ENCODE data around the gene MIER3.

The MIER3 gene

DNA sequence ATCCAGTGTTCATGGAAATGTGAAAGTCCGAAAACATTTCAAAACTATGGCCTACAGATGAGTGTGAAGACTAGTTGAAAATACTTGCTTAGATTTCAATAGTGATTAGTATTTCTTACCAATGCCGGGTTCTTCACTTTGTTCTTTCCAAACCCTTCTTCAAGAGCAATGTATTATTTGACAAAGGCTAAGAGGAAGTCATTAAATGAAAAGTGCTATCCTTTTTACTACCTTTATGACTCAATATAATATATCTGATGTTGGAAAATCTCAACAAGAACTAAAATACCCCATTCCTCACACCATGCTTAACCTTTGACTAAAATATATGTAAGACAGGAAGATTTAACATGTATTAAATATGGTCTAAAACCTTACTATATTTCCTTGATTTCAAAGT is 6.7 kb upstream of the MIER3 start:
- no peak for DNase-seq

DNA sequence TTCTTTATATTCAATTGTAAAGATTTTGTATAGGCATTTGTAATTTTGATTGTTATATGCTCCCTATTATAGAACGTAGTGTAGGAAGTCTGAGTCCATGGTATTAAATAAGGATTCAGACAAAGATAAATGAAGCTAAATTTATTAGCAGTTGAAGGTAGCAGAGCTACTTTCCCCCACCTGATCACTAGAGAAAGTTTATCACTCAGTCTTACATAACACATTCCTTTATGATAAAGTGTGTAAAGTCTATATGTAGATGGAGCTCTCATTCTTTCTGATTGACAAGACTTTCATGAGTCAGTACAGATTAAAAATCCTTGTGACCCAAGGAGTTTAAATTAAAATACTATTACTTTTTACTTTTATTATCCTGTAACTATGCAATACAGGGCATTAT is 2.3 kb upstream of the MIER3 start:
- no peak for DNase-seq

DNA sequence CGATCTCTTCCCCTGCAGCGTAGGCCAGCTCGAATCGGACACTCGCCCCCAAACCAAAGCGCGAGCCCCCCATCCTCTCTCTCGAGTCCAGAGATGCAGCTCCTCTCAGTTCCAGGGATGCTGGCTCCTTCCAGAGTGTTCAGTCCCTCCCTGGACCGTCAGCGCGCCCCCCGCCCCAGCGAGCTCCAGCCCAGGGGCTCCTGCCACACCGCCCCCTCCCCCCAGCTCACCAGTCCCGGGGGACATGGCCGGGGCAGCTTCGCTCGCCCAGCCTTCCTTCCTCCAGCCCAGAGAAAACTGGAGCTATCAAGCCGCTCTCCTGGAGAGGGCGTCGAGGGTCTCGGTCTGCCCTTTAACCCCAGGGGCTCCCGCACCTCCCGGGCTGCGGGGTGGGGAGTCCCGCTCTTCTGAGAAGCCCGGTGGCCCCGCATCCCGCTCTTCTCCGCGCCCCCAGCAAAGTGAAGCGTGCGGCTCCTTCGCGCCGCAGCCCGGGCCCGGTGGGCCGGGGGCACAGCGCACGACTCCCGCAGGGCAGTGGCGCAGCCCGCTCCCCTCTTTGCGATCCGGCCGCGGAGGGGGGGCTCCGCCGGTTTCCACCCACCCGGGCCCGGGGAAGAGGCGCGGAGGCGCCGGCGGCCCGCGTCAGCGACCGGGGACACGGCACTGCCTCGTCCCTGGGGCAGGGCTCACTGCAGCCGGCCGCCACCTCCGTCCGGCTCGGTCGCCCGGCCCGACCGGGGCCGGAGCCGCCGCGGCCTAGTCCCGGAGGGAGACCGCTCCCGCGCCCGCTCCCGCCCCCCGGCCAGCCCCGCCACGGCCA is 587 bp downstream of the MIER3 start:
- no peak for DNase-seq

DNA sequence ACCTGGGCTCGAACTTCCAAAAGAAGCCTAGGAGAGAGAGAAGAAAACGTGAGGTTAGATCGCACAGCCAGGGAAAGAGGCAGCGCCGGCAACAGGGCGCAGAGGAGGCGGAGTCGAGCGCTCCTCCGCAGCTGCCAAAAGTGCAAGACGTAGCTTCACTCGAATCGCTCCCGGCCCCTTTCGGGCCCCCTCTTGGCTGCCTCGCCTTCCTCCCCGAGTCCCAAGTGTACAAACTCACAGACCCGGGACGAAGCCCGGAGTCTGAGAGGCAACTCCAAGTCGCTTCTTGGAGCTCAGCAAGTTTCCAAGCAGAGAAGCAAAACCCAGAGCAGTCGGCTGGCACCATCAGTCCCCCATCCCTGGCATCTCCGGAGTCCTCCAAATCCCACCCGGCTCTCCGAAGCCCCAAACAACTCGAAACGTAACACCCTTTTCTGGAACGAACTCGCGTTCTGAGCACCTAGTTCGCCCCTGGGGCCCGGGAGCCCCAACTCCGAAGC is 1.2 kb downstream of the MIER3 start:
- peak; percentile 15 for DNase-seq

DNA sequence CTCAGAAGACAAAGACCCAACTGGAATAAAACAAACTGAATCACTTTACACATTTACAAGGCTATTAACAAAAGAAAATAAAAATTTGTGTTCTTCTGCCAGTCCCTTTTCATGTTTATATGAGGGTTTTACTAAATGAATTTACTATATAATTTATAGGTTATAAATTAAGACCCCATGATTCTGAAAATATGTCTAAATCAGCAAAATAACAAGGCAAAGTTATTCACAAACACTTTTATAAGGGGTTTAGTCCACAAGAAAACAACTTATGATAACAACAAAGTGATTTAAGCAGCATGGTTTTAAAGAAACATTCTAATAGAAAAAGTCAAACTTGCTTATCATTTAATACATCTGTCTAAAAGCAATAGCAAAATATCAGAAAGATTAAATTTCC is 4.9 kb downstream of the MIER3 start:
- DNase-seq: no peak

DNA sequence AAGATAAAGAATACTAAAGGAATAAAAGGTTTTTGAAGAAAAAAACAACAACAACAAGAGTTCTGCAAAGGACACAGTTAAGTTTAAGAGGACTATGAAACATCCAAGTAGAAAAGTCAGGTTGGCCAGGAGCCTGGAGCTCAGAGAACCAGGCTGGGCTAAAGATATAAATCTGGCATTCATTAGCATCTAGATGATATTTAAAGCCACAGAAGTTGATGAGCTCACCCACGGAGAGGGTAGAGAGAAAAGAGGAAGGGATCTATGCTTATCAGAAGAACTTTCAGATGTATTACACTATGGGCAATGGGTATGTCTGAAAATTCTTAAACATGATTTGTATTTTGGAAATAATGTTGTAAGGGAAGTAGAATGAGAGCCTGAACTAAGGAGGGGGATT is 9.9 kb downstream of the MIER3 start:
- DNase-seq: no peak

DNA sequence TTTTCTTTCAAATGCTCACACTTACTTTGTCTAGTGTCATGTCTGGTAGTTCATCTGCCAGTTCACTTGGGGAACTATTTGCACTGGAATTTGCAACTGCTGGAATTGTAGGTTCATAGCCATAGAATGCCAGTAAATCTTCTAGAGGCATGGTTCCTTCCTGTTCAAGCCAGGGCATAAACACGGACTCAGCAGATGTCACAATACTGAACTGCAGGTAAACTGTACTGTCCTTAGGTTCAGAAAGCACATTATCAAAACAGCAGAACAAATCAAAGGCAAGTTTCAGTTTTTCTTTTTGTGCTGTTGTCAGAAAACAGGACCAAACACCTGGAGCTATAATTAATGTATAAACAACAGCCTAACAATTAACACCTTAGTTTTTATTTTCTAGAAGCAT is 13.1 kb downstream of the MIER3 start:
- no peak for DNase-seq

DNA sequence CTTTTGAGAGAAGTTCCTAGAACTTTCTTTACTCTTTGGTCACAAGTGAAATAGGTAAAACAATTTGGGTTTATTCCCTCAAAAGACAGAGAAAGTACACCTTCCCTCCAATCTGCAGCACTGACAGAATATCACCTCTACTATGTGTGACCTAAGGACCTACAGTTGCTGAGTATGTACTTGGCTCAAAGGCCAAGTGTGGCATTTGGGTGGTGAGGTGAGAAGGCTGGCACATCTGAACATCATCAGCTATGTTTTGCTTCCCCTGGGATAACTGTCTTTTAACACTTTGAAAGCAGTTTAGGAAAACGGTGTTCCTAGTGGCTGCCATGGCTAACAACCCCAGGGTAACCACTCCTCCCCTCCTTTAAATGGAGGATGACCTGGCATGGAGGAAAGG is 17.6 kb downstream of the MIER3 start:
- DNase-seq: no peak

DNA sequence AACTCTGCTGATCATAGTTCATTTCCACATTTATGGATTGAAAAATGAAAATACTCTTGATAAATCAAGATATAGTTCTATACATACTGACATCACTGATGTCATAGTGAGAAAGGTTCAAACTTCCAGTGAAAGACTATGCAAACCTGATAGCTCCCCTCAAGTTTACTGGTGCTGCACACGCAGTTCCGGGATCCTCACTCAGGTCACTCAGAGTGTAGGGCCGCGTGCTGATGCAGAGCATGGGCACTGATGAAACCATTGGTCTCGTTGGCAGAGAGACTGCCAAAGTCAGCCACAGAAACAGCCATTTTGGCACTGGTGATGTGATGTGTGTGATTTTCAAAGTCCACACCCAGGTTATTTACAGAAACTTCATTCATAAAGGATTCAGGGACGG is 29.0 kb downstream of the MIER3 start:
- DNase-seq: no peak

DNA sequence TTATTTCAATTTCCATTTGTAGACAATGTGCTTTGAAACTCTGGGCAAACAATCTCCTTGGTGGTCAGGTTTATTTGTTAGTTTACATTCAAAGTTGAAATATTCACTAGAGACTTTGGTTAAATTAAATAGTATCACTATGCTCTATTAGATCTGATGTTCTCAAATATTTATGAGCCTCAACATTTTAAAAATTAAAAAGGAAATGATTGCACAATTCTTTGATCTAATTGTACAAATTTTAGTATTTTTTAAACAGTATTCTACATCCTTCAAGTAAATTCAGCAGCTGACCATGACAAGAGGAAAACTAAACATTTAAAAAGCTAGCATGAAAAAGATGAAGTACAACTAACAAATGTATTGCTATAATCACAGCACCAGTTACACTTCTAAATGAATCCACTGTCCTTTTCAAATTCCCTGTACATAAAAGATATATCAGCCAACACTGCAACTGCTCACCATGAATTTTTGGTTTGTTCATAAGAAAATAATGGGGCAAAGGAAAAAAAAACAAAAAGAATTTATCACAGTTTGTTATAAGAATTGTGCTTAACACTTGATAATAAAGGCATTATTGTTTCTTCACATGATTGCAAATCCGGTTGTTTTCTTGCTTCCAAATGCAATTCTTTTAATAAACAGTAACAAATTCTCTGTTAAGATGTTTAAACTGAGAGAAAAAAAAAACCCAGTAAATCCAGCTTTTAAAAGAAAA is 31.8 kb downstream of the MIER3 start:
- DNase-seq: no peak

DNA sequence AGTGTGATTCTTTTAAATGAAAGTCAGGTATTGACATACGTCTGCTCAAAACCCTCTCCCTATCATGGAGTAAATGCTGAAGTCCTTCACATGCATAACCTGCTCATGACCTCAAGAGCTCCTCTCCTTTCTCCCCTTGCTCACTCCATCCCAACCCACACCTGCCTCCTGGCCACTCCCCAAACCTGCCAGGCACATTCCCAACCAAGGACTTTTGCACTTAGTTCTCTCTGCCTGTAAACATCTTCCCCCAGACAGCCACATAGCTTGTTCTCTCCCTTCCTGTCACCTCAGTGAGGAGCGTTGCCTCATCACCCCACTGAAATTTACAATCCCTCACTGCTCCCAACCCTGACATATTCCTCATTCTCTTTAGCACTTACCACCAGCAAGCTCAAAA is 33.9 kb downstream of the MIER3 start:
- no peak for DNase-seq

DNA sequence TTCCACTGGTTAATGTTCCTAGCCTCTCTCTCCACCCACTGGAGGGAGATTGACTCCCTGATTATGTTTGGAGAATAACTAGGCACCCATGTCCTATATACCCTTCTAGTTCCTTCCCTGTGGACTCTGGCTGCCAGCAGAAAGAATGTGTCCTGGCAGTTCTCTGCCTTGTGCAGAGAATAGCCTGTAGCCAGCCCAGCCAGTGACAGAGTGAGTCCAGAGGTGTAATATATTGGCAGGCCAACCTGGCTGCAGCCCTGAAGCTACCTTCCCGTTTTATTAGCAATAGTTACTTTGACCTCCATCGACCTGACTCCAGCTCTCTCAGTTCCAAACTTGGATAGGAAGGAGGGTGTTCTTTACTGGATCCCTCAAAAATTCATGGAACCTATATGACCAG is 34.4 kb downstream of the MIER3 start:
- no peak for DNase-seq

DNA sequence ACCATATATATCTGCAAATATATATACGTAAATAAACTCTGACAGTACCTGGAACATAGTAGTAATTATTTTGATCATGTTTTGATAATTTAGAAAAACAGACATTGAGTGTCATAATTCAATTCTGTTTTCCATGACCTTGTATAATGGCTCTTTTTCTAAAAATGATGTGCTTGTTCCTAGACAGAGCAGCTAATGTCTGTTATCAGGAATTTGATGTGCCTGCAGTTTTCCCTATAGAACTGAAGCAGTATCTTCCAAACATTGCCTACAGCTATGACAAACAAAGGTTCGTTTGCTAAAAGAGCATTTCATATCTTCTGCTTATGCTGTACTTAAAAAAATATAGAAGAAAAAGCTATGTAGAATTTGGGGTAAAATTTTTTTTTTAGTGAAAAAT is 37.2 kb downstream of the MIER3 start:
- no peak for DNase-seq

DNA sequence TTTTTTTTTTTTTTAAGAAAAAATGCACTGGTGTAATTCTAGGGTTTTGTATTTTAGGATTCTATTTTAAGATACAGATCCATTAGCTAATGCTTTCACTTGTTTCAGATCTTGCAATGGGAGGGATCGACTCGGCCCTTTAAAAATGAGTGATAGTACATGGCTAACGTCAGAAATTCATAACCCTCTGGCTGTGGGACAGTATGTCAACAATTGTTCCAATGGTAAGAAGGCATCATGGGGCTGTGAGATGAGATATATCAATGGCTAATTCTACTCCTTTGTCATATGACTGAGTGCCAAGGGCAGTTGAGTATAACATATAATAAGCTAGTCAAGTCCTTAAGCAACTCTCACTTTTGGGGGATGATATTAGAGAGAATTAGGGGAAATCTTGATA is 38.2 kb downstream of the MIER3 start:
- DNase-seq: no peak

DNA sequence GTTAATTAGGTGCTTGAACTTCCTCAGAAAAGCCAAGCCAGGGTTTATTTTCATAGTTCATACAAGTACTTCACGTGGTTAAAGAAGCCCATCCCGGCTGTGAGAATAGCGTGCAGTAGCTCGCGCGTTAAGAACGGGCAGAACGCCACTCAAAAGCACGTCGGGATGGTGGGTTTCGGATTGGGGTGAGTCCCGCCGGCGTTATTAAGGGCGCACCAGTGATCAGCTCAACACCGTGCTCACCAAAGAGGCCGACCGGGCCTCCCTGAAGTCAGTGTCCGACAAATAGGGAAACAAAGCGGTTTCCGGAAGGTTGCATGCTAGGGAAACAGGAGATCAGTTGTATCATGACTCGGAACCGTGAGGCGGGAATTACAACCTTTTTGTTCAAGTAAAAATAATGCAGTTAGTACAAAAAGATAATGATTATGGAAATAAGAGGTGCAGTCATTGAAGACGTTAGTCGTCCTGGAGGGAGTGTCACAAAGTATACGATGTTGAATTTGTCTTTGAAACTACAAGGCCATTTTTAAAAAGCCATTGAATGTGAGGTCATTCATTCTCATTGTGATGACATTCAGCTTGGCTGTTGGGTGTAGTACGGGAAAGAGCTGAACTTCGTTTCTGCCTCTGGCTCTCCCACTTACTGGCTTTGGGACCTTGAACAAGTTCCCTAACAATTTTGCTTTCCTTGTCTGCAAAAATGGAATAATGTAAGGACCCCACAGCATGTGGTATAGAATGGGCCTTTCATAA is 41.5 kb downstream of the MIER3 start:
- peak; percentile 19 for DNase-seq

DNA sequence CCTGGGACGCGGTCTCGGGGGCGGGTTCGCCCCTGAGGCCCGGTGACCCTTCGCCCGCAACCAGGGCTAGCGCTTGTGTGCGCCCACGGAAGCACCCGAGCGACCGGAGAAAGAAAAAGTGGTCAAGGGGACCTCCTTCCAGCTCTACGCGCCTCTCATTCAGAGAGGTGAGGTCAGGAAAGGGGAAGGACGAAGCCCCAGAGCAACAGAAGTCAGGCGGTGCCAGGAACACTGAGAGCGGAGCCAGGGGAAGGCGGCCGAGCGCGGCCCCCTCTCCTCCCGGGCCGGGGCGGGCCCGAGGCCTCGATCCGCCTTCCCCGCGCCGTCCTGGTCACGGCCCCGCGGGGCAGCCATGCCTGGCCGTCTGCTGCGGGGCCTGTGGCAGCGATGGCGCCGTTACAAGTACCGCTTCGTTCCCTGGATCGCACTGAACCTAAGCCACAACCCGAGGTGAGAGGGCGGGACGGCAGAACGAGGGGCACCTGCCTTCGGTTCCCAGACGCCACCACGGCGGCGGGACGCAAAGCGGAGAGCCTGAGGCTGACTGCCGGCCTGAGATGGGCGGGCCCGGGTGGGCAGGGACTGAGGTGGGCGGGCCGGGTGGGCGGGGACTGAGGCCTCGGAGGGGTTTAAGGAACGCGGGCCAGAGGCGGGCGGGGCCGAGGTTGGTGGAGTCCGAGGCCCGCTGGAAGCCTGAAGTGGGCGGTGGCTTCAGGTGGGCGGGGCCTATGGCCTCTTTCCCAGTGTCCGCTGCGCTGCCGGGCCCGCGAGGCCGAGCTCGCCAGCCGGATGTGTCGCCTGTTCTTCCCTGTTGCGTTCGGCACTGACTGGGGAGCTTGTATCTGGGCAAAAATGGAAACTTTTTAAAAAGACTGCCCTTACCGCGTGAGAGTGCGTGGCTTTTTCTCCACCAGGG is 42.4 kb downstream of the MIER3 start, which contains the start of gene SETD9:
SETD9 (plus strand) TSS at position 303 of the 916 bp plus-strand sequence; CDS start at position 353, 50 bp downstream.
- DNase-seq: peak; percentile 80

DNA sequence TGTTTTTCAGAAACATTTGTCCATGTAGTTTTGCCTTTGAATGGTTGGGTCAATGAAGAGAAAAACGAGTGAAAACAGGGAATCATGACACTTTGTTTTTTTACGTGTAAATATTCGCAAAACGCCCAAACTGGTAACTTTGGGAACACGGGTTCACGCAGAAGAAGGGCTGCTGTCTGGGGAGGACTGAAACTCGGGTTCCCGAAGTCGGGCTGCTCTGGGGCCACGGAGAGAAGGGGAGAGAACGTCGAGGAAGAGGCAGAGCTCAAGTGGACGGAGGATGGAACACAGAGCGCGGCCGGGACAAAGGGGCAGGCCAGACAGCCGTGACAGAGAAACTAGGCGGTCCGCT is 43.0 kb downstream of the MIER3 start:
- DNase-seq: peak; percentile 16

DNA sequence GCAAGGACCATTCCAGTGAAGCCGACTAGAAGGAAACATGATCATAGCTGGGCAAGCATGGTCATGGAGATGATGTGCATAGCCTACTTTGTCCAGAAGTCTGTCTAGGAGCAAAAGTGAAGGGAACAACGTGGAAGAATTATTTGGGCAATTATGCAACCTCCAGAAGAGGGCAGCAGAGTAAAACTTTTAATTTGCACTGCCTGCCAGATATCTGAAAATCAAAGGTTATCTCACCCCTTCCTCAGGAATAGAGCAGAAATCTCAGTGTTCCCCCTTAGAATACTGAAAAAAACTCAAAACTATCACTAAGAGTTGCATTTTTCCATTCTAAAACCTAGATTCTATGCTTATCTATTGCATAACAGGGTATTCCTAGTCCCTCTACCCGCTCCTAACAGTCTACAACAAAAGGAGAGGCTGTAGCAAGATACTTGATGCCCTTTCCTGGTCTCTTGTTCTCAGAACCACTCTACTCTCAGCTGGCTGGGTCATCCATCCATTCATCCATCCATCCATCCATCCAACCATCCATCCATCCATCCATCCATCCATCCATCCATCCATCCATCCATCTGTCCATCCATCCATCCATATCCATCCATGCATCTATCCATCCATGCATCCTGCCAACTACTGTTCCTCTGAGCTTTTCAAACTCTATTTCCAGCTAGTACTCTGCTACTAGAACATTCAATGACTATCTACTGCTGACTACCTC is 50.9 kb downstream of the MIER3 start:
- peak; percentile 9 for DNase-seq

DNA sequence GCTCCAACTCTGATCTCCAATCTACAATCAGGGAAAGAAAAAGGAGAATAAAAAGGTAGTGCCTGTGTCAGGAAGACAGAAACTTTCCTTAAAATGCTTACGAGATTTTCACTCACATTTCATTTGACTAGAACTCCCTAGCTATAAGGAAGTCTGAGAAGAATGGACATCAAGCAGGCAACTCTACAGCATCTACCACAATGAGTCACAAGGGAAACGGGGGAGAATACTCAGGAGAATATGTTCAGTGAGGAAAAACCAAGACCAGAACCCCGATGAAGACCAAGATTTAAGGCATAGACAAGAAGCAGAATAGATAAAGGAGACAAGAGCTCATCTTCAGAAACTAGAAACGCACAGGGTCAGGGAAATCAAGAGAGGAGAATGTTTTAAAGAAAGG is 51.5 kb downstream of the MIER3 start:
- DNase-seq: no peak

DNA sequence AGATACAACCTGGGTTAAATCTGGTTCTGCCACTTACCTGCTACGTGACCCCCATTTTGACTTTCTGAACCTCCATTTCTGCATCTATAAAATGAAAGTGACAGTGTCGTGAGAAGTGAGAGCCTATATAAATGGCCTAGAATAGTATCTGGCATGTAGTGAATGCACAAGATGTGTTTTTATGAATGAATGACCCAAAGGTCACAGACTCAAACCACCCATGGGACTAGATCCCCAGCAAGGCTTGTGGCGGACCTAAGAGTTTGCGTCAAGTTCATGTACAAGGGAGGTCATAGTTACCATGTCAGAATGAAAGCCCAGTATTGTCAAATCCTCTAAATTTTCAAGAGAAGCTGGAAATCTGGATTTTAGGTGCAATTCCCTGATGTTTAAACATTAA is 53.7 kb downstream of the MIER3 start:
- no peak for DNase-seq

DNA sequence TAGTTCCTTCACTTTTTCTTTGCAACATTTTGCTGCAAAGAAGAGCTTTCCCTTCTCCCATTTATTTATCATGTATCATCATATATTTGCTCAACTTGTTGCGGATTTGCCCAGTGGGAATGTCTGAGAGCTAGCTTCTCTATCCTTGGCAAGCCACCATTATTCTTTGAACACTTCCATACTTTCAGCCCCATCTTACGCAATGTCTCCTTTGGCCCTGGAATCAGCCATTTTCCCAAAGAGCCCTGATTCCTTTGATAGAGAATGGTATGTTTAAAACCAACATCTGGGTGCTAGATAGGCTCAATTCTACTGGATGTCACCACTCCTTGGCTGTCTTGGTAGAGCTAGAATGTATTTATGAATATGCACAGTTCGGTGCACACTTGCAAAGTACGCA is 55.2 kb downstream of the MIER3 start:
- DNase-seq: no peak

All from DMS79 treated with DMSO at 0.1 percent for 48 hours (cell line).